DOHH2 (cell line): ENCODE results near the gene PRKCQ.

Experiments
- EZH2phosphoT487 ChIP-seq: fragments of 200-600 bp; sonication (generic); IDR thresholded peaks from 2 replicates; pipeline ENCODE4 v1.6.1; 2017; ENCODE audit warnings: borderline replicate concordance, mild to moderate bottlenecking, antibody characterized with exemption, low read length, moderate library complexity, mixed read lengths
- TF ChIP-seq, protein P1 (sequence below): fragments of 200-600 bp; sonication (generic); IDR thresholded peaks from one replicate; pipeline ENCODE4 v1.5.1; 2014; ENCODE audit warnings: antibody characterized with exemption, mild to moderate bottlenecking, low read depth, low read length; ENCODE audit not compliant: poor library complexity, severe bottlenecking

DNA sequence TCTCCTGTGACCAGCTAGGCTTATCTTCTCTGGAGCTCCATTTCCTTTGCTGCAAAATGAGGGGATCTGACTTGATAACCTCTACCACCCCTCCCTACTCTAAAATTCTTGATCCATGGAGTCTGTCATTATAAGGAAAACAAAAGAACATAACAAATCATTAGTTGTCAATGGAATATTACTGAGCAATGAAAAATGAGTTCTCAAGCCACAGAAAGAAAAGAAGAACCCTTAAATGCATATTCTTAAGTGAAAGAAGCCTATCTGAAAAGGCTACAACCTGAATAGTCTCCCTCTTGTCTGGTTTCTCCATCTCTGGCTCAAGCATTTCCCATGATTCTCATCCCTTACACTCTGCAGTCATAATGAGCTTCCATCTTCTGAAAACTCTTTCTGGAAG, 110.4 kb downstream of the PRKCQ start:
- TF ChIP-seq, protein P1, sequence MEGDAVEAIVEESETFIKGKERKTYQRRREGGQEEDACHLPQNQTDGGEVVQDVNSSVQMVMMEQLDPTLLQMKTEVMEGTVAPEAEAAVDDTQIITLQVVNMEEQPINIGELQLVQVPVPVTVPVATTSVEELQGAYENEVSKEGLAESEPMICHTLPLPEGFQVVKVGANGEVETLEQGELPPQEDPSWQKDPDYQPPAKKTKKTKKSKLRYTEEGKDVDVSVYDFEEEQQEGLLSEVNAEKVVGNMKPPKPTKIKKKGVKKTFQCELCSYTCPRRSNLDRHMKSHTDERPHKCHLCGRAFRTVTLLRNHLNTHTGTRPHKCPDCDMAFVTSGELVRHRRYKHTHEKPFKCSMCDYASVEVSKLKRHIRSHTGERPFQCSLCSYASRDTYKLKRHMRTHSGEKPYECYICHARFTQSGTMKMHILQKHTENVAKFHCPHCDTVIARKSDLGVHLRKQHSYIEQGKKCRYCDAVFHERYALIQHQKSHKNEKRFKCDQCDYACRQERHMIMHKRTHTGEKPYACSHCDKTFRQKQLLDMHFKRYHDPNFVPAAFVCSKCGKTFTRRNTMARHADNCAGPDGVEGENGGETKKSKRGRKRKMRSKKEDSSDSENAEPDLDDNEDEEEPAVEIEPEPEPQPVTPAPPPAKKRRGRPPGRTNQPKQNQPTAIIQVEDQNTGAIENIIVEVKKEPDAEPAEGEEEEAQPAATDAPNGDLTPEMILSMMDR, result no peak
- no peak for TF ChIP-seq EZH2phosphoT487
